ENCODE data around the gene PRSS27.
"Not testable (repeated sequence)": the region's sequence is repeated elsewhere in the genome, so short reads cannot be mapped to it uniquely, and the experiment has no call there.

PRSS27 gene

DNA sequence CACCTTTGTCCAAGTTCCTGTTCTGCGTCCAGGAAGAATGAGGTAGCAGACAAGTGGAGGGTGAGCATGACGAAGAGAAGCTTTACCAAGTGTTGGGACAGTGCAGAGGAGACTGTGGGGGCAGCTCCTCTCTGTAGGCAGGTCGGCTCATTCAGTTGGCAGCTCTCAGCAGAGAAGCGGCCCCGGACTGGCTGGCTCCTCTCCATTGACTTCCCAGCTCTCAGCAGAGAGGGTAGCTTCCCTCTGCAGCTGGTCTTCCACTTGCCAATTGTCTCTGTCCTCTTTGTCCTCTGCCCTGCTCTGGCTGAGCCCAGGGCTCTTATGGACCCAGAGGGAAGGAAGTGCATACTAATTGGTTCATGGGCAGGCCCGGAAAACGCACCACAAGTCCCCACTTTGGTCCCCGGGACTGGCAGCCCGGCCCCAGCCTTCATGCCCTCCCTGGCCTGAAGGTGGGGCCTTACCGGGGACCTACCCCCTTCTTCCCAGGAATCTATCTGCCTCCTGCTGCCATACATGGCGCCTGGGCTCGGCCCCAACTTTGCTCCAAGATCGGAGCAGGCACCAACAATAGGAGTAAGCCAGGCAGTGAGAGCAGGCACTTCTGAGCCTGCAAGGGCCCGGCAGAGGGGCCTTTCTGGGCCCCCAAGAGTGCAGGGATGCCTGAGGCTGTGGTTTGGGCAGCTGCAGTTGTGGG is 27.6 kb downstream of the PRSS27 start:
- no peak for DNase-seq

DNA sequence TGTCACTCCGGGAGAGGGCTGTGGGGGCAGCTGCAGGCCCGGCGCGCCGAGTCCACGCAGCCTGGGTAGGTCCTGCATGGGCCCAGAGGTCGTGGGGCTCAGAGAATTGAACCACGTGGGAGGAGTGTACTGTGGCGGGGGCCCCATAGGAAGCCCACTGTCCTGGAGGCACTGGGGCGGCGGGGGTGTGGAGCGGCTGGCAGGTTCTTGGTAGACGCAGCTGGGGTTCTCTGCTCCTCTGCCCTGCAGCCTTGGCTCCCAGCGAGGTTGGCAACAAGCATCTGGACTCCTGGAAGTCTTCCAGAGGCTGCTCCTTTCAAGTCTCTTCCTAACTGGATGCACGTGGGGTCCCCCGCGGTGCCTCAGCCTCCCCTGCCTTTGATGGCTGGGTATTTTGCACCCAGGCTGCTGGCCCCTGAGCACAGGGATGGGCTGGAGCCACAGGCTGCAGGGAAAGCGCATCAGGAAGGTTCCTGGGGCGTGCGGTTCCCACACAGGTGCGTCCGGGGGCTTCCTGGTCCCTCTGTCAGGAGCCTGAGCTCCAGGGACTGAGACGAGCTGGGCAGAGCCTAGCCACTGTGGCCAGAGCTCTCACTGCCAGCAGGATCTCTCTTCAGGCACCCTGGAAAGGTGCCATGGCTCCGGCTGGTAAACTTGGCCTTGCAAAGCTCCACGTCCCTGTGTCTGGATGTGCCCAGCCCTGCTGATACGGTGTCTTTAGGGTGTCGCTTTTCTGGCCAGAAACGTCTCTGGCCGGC is 28.4 kb downstream of the PRSS27 start:
- no peak for DNase-seq

DNA sequence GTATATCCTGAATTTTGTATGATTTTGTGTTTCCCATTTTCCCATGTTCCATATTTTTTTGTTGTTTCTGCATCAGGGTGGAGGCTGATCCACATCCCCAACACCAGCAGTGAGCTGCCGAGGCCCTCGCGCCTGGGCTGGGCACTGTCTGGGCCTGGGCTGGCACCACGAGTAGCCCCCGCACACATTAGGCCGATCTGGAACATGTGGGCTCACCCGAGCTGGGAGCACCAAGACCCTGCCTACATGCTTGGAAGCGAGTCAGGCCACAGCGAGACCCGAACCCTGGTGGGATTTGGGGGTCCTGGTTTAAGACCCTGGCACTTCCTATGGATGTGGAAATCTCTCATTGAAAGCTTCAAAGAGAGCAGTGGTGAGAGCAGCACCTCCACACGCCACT is 29.2 kb downstream of the PRSS27 start:
- DNase-seq = no peak

DNA sequence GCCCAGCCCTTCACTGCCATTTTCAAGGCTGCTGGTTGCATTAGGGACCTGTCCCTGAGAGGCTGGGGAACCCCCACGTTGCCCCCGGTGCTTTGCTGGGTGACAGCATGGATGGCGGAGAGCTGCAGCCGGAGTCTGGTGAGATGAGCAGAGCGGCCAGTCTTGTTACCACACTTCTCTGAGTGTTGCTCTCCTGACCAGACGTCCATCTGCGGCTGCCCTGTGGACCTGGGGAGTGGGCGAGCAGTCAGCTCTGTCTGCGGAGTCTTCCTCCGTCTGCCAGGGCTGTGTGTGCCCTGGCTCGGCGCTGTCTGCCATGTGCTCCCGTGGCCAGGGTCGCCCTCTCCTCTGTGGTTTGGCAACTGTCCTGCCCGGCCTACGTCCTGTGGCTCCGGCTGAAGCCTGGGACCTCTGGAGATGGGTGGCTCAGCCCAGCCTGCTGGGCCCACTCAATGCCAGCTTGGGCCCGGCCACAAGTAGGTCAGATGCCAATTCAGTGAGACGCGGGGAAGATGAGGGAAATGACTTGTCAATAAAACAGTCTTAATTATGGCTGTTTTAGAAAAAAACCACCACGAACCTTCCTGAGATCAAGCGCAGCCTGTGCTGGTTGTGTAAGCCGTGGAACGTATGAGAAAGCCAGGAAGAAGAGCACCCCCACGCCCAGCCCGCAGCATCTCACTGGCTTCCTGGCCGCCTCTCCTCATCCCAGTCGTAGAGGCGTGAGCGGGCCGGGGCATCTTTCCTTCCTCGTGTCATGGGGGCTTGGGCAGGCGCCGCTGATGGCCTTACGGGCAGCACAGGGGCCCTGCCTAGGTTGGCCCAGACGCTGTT is 29.8 kb downstream of the PRSS27 start:
- no peak for DNase-seq

DNA sequence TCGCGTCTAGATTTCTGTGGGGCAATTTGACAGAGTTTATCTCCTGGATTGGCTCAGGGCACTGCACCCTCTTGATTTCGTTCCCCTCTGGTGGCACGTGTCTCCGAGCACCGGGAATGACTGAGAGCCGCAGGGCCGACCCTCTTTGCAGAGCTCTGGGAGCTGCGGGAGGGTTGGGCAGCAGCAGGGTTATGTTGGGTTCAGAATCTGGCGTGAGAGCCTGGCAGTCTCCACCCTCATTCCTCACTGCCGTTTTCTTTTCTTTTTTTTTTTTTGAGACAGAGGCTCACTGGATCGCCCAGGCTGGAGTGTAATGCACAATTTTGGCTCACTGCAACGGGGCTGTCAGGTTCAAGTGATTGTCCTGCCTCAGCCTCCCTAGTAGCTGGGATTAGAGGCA is 30.6 kb downstream of the PRSS27 start:
- not testable (repeated sequence) for DNase-seq

DNA sequence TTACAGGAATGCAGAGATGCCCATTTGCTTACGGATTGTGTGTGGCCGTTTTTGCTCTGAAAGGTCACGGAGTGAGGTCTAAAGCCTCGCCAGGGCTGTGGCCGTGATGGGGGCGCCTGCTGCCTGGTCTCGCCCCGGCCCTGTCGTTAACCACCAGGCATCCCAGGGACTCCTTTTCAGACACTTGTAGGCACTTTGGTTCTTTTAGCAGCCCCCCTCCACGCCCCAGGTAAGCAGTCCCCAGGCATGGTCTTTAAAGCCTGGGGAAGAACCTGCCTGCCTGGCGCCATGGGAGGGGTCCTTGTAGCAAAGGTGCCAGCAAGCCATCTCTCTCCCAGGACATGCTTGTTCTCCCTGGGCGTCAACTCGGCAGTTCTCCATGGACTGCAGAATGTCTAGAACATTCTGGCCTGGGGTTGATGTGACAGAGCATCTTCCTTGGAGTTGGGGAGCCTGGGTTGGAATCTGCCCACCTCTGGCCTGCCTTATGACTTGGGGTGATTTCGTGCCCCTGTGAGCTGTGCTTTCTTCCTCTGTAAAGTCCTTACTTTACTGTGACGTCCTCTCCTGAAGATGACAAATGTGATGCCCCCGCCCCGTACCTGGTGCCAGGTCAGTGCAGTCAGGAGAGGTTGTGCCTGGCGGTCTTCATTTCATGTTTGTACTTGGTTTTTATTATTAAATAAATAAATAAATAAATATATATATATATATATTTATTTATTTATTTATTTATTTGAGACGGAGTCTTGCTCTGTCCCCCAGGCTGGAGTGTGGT is 32.3 kb downstream of the PRSS27 start:
- DNase-seq = no peak

DNA sequence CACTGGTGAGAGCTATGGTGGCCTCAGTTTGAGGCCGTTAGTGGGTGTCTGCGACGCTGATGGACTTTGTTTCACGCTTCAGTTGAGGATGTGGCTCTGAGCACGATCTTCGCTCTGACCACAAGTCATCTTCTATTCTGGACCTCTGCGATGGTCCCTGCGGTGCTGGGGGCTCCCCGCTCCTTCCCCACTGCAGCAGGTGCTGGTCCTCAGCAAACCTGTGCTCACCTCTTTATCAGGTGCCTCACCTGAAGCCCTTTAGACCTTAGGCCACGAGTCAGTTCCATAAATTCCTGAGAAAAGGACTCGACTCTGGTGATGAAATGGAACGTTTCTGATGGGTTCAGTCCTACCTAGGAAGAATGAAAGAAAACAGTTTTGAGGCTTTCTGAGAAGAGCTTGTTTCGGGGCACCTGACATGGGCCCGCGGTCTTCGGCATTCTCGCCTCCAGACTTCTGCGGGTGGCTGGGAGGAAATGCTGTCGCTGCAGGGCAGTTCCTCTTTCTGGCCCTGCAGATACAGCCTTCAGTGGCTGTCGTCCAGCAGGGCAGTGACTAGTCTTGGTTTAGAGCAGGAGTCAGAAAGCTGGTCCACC is 33.0 kb downstream of the PRSS27 start:
- no peak for DNase-seq

DNA sequence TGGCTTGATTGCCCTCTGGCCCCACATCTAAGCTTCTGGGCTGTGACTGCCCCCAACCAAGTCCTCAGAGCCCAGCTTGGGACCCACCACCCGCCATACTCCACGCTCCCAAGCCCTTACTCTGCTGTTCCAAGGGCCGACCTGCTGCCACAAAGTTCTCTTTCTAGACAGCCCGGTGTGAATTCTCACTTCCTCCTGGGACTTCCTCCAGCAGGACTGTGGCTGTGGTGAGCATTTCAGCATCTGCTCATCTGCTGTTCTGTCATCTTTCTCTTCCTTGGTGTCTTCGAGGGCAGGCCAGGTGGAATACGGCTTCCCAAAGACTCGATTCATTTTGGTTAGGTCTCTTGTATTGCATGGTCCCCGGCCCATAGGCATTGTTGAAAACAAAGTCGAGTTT is 33.9 kb downstream of the PRSS27 start:
- not testable (repeated sequence) for DNase-seq

DNA sequence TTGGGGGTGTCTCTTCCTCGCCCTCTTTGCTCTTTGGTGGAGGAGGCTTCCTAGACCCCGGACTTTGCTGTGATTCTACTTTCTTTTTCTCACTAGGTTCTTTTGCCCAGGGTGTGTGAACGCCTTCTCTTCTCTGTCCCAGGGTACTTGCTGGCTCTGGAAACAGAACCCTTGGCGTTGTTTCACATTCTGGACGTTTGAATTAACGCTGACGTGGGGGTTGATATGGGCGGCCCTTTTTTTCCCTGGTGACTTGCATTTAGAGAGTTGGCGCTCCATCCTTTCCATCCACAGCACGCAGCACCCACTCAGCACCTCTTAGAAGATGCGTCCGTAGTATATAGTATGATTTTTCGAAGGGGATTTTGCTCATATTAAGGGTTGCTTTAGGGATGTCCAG is 37.0 kb downstream of the PRSS27 start:
- not testable (repeated sequence) for DNase-seq

DNA sequence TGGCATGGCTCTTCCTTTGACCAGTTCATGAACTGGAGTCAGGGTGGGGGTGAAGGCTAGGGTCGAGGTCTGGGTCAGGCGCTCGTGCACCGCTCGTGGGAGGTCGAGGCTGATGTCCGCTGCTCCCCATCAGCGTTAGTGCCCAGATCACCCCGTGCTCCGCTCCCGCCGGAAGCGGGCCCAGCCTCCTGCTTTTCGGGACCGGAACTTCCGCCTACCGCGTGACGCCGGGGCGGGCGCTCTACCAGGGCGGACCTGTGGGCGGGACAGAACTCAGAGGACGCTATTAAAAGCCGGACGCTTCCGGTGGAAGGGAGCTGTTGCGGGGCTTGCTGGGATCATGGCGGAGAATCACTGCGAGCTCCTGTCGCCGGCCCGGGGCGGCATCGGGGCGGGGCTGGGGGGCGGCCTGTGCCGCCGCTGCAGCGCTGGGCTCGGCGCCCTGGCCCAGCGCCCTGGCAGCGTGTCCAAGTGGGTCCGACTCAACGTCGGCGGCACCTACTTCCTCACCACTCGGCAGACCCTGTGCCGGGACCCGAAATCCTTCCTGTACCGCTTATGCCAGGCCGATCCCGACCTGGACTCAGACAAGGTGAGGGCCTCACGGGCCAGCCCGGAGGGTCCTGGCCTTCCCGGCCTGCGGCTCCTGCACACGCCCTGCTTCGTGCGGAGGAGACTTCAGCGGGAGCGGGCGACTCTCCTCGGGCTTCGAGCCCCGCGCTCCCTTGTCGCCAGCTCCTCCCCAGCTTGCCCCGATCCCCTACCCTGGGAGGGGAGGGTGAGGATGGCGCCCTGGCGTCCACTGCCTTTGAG is 37.6 kb downstream of the PRSS27 start, which contains the start of gene KCTD5:
Gene KCTD5 (plus strand): TSS at position 315 of the 813 bp plus-strand sequence. CDS start 26 bp downstream, at position 341.
- DNase-seq = peak; percentile 99

DNA sequence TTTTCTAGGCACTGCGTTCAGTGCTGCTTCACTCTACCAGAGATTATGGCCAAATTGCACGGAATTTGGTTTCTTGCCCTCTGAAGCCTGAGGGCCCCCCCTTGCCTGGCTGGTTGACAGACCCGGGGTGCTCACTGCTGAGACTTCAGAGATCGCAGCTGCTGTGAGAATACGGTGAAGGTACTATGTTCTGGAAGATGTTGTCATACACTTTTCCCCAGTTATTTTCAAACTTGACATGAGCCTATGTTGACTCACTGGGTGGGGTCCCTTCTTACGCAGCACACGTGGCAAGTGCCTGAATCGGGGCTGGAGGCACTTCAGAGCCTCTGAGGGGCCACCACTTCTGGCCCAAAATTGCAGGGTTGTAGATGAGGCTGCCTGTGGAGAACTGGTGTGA is 39.7 kb downstream of the PRSS27 start:
- peak; percentile 13 for DNase-seq

DNA sequence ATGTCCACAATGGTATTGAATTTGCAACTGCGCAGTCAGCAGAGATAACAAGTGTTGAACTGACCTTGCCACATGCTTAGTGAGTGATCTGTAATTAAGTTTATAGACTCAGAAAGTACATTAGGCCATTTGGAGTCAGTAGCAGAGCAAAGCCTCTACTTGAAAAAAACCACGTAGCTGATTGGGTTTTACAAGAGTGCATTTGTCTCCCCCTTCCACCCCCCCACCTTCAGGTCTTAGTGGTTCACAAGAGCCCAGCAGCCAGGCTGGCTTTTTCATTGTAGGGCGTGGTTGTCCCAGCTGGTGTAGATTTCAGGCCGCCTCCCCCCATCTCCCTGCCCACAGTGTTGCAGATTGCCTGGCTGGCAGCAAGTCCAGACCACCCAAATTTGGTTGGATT is 40.1 kb downstream of the PRSS27 start:
- peak; percentile 30 for DNase-seq

DNA sequence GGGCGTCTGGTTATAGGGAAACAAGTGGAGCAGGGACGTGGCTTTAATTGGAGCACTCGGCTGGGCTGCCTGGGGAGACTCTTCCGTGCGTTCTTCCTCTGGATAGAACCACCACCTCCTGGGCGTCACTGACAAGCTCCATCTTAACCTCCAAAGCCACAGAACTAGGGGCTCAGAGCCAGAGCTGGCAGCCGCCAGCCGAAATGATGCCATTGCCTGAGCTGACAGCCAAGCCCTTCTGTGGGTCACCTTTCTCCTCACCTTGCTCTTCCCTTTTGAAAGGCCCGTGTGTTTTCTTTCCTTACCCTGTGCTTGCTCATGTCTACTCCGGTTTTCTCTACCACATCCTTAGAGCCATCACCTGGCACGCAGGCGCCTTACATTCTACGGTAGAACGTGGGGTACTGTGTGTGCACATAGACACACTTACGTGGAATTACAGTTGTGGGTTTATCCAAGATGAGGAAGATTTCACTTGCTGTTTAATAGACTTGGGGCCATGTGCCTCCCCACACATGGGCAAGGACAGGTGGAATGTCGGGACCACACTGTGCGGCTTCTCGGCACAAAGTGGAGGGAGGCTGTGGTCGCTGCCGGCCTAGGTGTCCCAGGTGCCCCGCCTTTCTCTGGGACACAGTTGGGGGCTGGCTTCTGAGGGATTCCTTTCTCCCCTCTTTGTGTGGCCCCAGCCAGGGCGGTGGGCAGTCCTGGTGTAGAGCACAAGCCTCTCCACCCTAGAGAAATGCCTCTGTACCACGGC is 41.6 kb downstream of the PRSS27 start:
- DNase-seq = peak; percentile 22

DNA sequence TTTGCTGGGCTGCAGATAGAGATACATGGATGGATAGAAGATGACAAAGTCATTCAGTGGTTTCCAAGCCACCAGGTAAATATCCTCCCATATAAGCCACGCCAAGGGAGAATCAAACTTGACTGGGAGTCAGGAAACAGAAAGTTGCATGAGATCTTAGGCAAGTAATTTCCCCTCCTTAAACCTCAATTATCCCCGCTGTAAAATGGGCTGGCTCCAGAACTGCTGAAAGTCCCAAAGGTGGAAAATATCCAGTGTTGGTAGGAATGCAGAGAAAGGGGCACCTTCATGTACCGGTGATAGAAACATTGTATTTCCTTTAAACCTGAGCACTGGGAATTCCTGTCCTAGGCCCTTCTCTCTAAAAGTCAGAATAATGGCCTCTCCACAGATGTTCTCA is 43.1 kb downstream of the PRSS27 start:
- not testable (repeated sequence) for DNase-seq

DNA sequence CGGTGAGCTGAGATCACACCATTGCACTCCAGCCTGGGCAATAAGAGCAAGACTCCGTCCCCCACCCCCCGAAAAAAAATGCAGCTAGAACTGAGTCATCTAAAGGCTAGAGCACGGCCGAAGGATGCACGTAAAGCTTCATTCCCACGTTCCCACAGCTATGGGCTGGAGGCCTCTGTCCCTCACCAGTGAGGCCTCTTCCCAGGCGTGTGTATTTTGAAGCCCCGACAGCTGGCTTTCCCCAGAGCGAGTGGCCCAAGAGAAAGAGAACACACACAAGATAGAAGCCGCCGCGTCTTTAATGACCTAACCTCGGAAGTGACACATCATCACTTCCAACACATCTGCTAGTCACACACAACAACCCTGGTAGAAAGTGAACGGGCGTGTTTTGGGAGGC is 44.3 kb downstream of the PRSS27 start:
- peak; percentile 41 for DNase-seq

DNA sequence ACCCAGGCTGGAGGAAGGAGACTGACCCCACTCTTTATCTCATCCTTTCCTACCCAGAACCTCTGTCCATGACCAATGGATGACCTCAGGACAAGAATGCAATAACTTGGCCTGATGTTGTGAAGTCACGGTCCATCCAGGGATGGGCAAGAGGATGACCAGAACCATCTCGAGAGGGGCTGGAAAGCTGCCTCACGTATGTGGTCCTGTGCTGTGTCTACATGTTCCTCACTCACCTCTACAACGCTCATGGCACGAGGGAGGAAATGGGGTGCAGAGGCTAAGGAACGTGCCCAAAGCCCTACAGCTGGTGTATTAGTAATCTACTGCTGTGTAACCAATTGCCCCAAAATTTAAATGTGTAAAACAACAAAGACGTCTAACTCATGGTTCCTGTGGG is 45.0 kb downstream of the PRSS27 start:
- no peak for DNase-seq

DNA sequence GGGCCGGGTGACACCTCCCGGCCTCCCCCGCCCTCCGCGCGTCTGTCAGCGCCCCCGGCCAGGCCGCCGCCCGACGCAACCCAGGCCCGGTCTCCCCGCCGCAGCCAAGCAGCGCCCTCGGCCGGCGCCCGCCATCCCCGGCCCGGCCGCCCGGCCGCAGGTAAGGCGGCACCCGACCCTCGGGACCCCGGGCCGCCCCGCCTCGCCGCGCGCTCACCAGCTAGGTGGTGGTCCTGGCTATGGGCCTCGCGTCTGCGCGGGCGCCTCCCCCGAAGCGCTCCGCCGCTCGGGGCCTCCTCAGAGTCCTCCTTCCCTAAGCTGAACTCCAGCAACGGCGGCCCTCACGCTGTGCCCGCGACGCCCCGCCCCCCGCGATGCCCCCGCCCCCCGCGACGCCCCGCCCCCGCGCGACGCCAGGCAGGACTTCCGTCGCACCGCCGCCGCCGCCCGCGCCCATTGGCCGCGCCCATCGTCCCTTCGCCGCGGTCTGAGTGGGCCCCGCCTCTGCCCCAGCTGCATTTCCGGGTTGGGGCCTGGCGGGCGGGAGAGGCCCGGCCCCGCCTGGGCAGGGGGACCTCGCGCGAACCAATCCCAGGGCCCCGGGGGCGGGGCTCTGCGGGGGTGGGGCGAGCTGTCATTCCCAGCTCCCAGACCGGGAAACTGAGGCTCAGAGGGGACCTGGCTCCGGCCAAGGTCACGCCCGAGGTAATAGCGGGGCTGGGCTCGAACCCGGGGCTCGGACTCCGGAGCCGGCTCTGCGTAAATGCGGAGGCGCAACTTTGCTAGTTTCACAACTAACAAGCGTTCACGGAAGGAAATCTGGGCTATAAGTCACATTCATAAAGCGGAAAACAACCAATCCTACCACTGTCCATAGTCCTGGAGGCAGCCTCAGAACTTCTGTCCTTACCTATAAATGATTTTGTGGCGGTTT is 46.7 kb downstream of the PRSS27 start:
- peak; percentile 99 for DNase-seq

DNA sequence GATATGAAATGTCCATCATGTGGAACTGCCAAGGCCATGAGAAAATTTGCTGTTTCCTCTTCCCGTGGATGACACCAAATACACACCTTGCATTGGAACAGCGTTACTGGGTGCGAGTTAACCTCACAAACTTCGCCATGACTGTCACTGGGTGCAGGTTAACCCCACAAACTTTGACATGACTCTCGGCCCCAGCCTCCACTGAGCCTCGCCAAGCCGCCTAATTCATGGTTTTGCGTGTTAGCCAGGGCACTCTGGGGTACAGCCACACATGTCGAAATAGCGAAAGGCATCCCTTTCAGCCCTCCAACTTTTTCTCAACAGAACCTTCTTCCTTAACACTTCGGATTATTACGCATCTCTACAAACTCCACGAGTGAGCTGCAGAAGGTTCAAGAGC is 48.3 kb downstream of the PRSS27 start:
- no peak for DNase-seq

DNA sequence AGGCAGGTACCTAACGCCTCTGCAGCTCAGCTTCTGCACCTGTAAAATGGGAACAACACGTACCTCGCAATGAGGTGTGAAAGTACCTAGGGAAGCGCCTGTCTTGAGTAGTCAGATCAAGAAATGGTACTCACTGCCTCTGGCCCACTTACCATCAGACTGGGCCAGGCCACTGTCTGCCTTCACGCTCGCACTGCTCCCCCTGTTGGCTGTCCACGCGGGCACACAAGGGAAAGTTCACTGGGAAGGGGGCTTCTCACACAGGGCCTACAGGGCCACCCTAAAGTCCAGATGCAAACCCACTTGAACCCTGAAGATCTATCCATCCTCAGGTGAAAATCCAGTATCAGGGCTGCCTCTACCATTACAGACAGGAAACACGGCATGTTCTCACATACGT is 48.8 kb downstream of the PRSS27 start:
- DNase-seq = not testable (repeated sequence)

Data from activated effector memory CD4-positive, alpha-beta T cell treated with anti-CD3 and anti-CD28 coated beads, Interleukin-2, amount 50 U/mL, for 16 hours (primary cell).